Measurements from ENCODE around the gene TDRD7. TPM values are rescaled to one million over a fixed set of nuclear protein-coding genes. Genes with fewer than 3 reads are reported as not detected.

TDRD7 gene
- polyA plus RNA-seq, 1 of the 3 experiments (the other 2 are of a cell fraction): 4.9 TPM

- Histone ChIP-seq H2AFZ (ENCODE audit: low read depth) (no peak overlapping the region), H3K79me2 (ENCODE audit: insufficient read depth) (no peaks in the 10 kb centered on the region), H3K36me3 (replicated peaks in 1 of 2; ENCODE audit: control insufficient read depth in 1 of 2, insufficient read depth in 2 of 2, low read length in 1 of 2) (peaks cover 0 to 4% of the 10 kb centered on the region in 2 experiments), H3K27me3 (ENCODE audit: insufficient read depth) (no peaks in the 10 kb centered on the region), H3F3A (replicated peaks; ENCODE audit: insufficient read depth) (no peaks in the 10 kb centered on the region), H3K9me2 (no peaks in the 10 kb centered on the region), H4K20me1 (ENCODE audit: insufficient read depth) (no peaks in the 10 kb centered on the region), H3K9me3 (no peaks in the 10 kb centered on the region), H3K4me1 (ENCODE audit: control insufficient read depth in 1 of 2, insufficient read depth in 2 of 2, low read depth in 1 of 2, low read length in 1 of 2) (peaks cover 0 to 5% of the 10 kb centered on the region in 2 experiments; a peak in 1 of 4 replicates), H3K9ac (no peak overlapping the region), H3K27ac (ENCODE audit: low read depth in 2 of 2, low read length in 1 of 2) (no peak overlapping the region; a peak in 1 of 4 replicates), H3K4me3 (ENCODE audit: low read depth in 2 of 2, low read length in 1 of 2) (no peak overlapping the region), H3K4me2 (no peak overlapping the region)
- WGBS (ENCODE audit: low lambda C conversion rate): no CpG with 5 or more reads among the region's 1 CpG
- DNase-seq: no peak
- ChIA-PET POLR2A (no interaction called here), CTCF (interaction anchor here (1.0 to 1.3 kb wide), 2 partner anchors 14 to 16 kb away, joined by 3 read pairs; no protein-coding TSS in a partner anchor)
- TF ChIP-seq ZBTB33 (IDR thresholded peaks at IDR 0.05; ENCODE audit: borderline replicate concordance, low read depth): no peak
- no peak for TF ChIP-seq GABPA (IDR thresholded peaks at IDR 0.05; ENCODE audit: low read depth)
- no peak for TF ChIP-seq EZH2phosphoT487 (IDR thresholded peaks at IDR 0.05; ENCODE audit: borderline replicate concordance, low read depth)
- TF ChIP-seq FOXM1 (IDR thresholded peaks at IDR 0.05; ENCODE audit: low read depth): no peak
- TF ChIP-seq TCF12 (IDR thresholded peaks at IDR 0.05): no peak
- TF ChIP-seq ELF1 (IDR thresholded peaks at IDR 0.05): no peak
- no peak for TF ChIP-seq MEF2A (IDR thresholded peaks at IDR 0.05; ENCODE audit: borderline replicate concordance, low read depth)
- no peak for TF ChIP-seq NFIC (IDR thresholded peaks at IDR 0.05; ENCODE audit: borderline replicate concordance)
- no peak for TF ChIP-seq TAF1 (IDR thresholded peaks at IDR 0.05; ENCODE audit: borderline replicate concordance, low read depth, low read length)
- no peak for TF ChIP-seq FOSL2 (IDR thresholded peaks at IDR 0.05; ENCODE audit: borderline replicate concordance, low read depth)
- no peak for TF ChIP-seq MAX (IDR thresholded peaks at IDR 0.05; ENCODE audit: low read depth)
Observed at GRCh38 chr9:97543561-97543960, 131.7 kb downstream of the TDRD7 start.

- H4K20me1 ChIP-seq (ENCODE audit: insufficient read depth): no peaks in the 10 kb centered on the region
- no peak overlapping the region for H3K4me3 ChIP-seq (ENCODE audit: low read depth in 2 of 2, low read length in 1 of 2)
- no peaks in the 10 kb centered on the region for H3K27me3 ChIP-seq (ENCODE audit: insufficient read depth)
- H3K4me2 ChIP-seq: no peak overlapping the region
- H3K36me3 ChIP-seq (replicated peaks in 1 of 2; ENCODE audit: control insufficient read depth in 1 of 2, insufficient read depth in 2 of 2, low read length in 1 of 2): peaks cover 0 to under 1% of the 10 kb centered on the region in 2 experiments
- H3K9me3 ChIP-seq: no peaks in the 10 kb centered on the region
- H2AFZ ChIP-seq (ENCODE audit: low read depth): no peak overlapping the region
- no peaks in the 10 kb centered on the region for H3K9me2 ChIP-seq
- H3K27ac ChIP-seq (ENCODE audit: low read depth in 2 of 2, low read length in 1 of 2): no peak overlapping the region; a peak in 1 of 4 replicates
- H3F3A ChIP-seq (replicated peaks; ENCODE audit: insufficient read depth): no peaks in the 10 kb centered on the region
- no peaks in the 10 kb centered on the region for H3K79me2 ChIP-seq (ENCODE audit: insufficient read depth)
- ChIA-PET CTCF (interaction anchor here (1.4 kb wide), 1 partner anchor 21 kb away, joined by 3 read pairs; no protein-coding TSS in a partner anchor), POLR2A (no interaction called here)
- DNase-seq: no peak
- H3K9ac ChIP-seq: no peak overlapping the region
- WGBS (ENCODE audit: low lambda C conversion rate): 57% methylated on average over 8 of the region's 8 CpGs
- H3K4me1 ChIP-seq (ENCODE audit: control insufficient read depth in 1 of 2, insufficient read depth in 2 of 2, low read depth in 1 of 2, low read length in 1 of 2): peaks cover 0 to 5% of the 10 kb centered on the region in 2 experiments; a peak in 1 of 4 replicates
- TF ChIP-seq ELF1 (IDR thresholded peaks at IDR 0.05) (no peak), RFX5 (IDR thresholded peaks at IDR 0.05; ENCODE audit: low read length) (no peak), USF1 (IDR thresholded peaks at IDR 0.05; ENCODE audit: borderline replicate concordance, low read depth) (no peak), FOXM1 (IDR thresholded peaks at IDR 0.05; ENCODE audit: low read depth) (no peak), NRF1 (IDR thresholded peaks at IDR 0.05; ENCODE audit: low read depth, low read length) (no peak), RCOR1 (IDR thresholded peaks at IDR 0.05; ENCODE audit: low read length) (no peak), MXI1 (IDR thresholded peaks at IDR 0.05; ENCODE audit: low read depth, low read length) (no peak), TAF1 (IDR thresholded peaks at IDR 0.05; ENCODE audit: borderline replicate concordance, low read depth, low read length) (no peak), SIN3A (IDR thresholded peaks at IDR 0.05; ENCODE audit: borderline replicate concordance, low read depth, low read length) (no peak), EP300 (IDR thresholded peaks at IDR 0.05; ENCODE audit: borderline replicate concordance in 1 of 2, low read depth in 1 of 2, low read length in 1 of 2) (no peak), REST (IDR thresholded peaks at IDR 0.05; ENCODE audit: low read depth, low read length) (no peak), FOSL2 (IDR thresholded peaks at IDR 0.05; ENCODE audit: borderline replicate concordance, low read depth) (no peak), TEAD4 (IDR thresholded peaks at IDR 0.05; ENCODE audit: borderline replicate concordance, insufficient read depth) (no peak), CHD2 (IDR thresholded peaks at IDR 0.05; ENCODE audit: low read length, partially characterized antibody) (no peak), EZH2phosphoT487 (IDR thresholded peaks at IDR 0.05; ENCODE audit: borderline replicate concordance, low read depth) (no peak), SMC3 (IDR thresholded peaks at IDR 0.05; ENCODE audit: low read depth, low read length) (no peak)
Observed at GRCh38 chr9:97545486-97545885, 133.6 kb downstream of the TDRD7 start.

Data from SK-N-SH (cell line).